HG03558 (cell line): ENCODE results near the gene SH3RF3.

ENCODE experiments used
- ATAC-seq: cut with Tn5 transposase; IDR thresholded peaks from one replicate; pipeline ENCODE4 v1.9.1; 2021; ENCODE audit warnings: moderate number of reproducible peaks; ENCODE audit not compliant: unreplicated experiment; ENCODE audit errors: extremely low read depth

Gene SH3RF3

DNA sequence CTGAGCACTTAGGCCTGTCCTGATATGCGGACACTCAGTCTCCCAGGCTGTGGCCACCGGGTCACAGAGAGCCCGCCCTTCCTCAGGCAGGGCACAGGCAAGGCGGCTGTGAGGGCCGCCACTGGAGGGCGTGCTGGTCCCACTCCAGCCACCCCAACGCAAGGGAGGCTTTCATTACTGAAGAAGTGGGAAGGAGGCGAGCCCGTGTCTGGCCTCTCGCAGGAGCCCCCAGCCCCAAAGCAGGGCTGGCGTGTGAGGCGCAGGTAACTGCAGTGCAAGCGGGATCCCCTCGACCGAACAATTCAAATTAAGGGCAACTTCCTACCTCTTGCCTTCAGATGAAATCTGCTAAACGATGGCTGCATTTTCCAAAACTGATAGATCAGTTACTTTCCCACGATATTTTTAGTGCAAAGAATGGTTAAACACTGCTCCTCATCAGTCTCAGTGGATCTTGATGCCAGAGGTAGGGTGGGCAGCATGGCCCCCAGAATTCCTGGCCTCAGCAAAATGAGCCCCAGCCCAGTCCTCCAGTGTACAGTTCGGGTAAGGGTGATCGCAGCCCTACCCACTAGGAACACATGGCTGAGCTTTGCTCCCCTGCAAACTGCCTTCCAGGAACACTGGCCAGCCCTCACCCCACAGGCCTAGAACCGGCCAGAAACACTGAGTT is 387.6 kb downstream of the SH3RF3 start:
- no peak for ATAC-seq

DNA sequence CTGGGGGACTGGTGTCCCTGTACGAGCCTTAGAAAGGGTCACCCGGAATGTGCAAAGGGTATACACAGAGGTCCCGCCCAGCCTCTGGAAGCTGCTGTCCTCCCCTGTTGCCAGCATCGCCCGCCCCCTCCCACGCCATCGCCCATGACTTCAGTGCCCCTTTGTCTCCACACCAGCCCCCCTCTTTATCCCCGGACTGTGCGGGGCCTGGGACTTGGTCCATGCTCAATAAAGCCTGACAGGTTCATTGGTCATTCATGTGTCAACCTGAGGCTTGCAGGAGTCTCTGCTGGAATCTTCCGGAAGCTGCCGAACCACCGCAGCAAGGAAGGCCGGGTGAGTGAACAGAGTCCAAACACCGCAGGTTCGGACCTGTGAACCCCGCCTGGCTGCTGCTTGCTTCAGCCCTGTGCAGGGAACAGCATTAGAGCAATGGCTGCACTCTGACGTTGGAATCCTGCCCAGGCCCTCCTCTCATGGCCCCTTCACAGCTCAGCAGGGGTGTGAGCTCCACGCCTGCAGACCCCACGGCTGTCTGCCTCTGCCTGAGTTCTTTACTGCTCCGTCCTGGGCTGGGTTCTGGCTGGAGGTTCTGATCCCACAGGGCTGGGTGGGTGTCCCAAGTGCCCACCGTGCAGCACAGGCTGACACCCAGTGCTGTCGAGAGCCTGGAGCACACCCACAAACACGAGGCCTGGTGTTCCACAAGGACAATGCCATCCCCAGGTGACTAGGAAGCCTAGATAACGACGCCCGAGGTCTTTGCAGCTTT is 388.3 kb downstream of the SH3RF3 start:
- no peak for ATAC-seq

DNA sequence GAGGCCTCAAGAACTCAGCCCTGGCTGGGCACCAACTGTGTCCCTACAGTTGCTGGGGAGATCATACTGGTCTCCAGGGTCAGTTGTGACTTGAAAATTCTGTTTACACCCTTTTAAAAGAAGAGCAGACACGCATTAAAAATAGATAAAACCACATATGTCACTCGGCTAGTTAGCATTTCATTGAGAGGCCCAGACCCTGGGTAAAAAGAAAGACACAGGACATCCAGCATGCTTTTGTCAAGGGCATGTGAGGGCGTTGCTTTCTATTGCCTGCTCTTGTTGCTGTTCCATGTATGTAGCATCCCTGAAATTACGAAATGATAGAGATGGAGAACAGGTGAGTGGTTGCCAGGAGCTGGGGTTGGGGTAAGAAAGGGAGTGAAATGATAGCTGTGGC is 390.5 kb downstream of the SH3RF3 start:
- no peak for ATAC-seq

DNA sequence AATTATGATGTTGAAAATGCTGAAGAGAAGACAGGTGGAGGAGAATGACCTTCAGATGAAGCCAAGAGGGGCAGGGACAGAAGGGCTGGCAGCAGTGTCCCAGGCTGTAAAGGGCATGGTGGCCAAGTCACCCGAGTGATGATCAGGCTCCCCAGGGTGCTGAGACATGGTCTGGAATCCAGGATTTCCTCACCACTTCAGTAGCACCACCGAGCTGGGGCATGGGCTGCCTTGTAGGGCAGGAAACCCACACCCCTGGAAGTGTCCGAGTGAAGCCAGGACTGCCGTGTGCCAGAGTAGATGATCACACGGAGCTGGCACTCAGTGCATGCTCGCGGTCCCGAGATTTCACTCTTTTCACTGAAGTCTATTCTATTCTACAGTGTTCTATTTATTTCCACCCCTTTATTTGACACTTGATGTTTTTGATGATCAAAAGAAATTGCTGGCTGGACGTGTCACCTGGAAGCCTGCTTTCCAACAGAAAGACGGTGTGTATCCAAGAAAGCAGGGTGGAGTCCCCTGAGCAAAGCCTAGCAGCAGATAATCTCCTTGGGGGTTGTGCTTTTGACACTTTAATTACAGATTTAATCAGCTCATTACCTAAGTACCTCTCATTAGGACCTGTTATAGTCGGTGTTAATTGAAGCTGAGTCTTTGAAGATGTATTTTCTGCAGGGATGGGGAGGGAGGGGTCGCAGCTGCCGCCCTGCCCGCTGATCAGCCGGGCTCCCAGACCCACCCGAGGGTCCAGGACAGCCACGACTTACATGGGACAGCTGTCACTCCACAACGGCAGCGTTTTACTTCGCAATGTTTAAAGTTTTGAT is 392.4 kb downstream of the SH3RF3 start:
- no peak for ATAC-seq

DNA sequence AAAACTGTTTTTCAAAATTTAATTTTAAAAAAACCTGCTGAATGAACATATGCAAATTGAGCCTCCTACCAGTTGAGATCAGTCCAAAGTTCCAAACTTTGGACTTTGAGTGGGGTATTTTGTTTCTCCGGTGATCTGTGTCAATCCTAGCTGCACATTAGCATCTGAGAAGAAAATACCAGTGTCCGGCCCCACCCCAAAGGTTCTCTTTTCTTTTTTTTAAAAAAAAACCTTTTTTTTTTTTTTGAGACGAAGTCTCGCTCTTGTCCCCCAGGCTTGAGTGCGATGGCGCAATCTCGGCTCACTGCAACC is 393.0 kb downstream of the SH3RF3 start:
- no peak for ATAC-seq

DNA sequence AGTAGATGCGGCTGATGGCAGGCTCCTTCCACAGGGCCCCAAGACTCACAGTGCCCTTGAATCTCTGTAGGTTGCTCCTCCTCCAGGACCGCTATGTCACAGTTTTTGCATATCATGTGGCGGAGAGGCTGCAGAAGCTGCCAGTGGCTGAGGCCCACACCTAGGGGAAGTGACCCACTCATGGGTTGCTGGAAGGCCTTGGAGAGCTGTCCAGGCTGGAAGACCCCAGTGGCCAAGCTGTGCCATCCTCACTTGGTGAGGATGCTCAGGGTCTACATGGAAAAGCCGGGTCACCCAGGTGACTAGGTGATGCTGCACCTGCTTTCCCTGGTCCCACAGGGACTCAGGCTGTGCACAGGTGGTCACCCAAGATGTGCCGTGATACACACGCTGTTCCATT is 394.1 kb downstream of the SH3RF3 start:
- no peak for ATAC-seq

DNA sequence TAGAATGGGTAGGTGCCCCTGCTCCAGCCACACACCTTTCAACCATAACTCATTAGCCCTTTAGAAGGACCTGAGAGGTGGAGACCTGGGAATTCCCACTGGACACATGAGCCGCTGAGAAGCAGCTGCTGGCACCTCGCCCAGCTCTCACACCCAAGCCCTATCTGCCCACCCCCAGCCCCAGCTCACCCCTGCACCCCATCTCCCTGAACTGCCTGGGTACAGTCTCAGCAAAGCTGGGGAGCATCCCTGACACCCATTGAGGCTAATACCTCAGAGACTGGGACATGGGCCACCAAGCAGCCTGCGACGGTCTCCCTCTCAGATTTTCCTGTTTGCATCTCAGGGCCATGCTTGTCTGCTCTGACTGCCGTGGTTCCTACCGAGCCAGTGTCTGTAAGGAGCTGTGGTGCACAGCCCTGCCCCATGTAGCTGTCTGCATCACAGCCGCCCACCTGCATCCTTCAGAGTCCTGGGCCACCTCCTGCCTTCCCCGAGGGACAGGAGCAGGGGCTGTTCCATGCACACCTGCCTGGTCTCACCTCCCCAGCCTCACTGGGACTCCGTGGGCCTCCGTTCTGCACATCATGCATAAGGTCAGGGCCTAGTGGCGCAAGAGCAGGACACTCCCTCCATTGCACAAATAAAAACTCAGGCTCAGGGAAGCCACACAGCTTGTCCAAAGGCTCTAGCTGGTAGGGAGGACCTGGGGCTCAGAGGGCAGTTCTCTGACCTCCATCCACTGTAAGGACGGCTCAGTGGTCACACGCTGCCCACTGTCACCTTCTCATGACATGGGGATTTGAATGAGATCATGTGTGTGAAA is 394.7 kb downstream of the SH3RF3 start:
- no peak for ATAC-seq

DNA sequence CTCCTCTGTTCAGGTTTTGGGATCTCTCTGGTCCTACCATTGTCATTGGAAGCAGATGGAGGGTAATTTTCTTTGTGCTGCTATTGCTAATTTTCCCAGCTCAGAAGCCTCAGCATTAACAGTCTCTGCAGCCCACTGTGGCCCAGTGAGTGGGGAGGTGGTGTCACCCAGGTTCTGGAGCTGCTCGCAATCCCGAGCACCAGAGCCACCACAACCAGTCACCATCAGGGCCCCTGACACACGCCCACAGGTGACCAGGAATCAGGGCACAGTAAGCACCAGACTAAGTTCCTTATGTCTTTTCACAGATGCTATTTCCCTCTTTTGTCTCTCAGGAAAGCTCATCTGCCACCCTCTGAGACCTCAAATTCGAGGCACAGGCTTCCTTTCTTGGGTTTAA is 396.8 kb downstream of the SH3RF3 start:
- ATAC-seq, result no peak

DNA sequence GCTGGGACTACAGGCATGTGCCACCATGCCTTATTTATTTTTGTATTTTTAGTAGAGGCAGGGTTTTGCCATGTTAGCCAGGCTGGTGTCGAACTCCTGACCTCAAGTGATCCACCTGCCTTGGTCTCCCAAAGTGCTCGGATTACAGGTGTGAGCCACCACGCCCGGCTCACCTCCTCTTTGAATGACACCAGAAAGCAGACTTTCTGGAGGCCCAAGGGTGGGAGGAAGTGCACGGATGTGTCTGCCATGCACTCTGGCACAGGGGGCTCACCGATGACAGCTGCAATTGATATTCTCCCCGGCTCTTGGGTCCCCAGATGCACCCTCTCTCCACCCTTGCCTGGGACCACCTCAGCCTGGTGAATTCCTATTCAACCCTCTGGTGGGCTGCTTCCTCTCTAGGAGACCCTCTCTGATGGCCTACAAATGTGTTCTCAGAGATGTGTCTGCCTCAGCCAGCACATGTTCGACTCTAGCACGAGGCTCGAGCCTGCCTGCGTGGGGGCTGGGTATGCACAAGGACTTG is 397.5 kb downstream of the SH3RF3 start:
- no peak for ATAC-seq

DNA sequence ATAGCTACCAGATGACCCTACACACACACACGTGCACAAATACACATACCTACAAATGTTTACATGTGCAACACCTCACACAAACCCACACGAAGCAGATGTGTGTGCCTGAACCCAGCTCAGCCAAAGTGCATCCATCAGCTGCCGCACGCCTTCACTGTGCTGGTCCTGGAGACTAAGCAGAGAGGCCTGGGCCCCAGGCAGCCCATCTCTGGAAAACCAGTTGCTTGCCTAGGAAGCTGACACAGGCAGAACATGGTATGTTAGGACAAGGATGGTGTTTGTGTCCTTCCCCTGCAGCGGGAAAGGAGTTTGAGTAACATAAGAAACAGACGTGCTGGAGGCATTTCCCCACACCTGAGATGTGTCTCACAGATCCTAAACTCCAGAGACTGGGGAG is 398.1 kb downstream of the SH3RF3 start:
- ATAC-seq, result no peak

DNA sequence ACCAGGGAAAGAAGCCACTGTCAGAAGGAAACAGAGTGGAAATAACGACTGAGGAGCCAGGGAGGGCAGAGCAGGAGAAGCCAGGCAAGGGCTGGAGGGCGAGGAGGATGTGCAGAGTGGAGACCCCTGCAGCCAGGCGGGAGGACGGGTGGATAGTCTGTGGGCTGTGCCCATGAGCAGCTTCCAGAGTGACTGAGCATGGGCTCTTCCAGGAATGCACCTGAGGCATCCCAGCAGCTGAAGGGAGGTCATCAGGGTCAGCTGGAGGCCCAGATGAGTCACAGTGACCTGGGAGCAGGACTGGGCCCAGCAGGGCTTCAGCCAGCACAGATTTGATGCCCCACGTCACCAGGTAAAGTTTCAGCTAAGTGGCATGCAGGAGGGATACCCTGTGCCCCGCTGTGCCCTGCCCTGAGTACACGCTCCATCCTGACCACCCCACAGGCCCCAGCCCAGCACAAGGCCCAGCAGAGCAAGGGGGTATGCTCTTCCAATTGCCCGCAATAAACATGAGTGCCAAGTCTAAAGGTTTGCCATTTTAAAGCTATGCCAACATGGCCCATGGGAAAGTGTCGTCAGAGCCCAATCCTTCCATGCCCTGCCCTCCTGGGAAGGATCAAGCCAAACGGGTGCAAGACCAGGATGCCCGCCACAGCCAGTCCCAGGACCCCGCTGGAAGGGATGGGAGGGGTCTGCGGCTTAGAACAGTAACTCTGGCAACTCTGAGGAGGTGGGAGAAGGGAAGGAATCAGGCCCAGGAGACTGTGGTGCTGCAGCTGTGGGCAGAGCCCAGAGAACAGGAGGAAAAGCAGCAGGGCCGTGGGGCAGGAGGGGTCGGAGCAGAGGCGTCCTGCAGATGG is 399.1 kb downstream of the SH3RF3 start:
- ATAC-seq, result no peak

DNA sequence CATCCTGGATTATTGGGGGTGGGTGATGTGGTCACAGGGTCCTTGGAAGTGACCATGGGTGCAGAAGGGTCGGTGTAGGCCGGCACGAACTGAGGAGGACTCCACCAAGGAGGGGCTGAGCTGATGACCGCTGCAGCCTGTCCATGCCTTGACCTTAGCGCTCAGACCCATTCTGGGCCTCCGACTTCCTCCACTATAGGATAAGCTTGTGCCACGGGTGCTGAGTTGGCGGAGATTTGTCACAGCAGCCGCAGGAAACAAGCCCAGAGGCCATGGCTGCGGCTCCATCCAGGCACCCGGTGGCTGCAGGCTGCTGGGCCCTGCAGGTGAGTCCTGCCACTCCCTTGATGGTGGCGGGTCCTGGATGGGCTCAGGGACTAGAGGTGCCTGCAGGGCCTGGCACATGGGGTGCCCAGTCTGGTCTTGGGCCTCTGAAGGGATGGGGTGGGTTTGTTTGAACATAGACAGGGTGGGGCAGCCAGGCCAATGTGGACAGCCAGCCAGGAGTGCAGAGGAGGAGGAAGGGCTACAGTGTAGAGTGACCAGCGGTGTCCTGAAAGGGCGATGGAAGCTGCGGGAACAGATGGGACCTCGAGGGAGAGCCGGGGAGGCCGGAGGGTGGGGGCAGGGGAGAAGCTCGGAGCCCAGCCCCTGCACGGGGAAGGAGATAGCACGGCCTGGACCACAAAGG is 400.0 kb downstream of the SH3RF3 start:
- no peak for ATAC-seq

DNA sequence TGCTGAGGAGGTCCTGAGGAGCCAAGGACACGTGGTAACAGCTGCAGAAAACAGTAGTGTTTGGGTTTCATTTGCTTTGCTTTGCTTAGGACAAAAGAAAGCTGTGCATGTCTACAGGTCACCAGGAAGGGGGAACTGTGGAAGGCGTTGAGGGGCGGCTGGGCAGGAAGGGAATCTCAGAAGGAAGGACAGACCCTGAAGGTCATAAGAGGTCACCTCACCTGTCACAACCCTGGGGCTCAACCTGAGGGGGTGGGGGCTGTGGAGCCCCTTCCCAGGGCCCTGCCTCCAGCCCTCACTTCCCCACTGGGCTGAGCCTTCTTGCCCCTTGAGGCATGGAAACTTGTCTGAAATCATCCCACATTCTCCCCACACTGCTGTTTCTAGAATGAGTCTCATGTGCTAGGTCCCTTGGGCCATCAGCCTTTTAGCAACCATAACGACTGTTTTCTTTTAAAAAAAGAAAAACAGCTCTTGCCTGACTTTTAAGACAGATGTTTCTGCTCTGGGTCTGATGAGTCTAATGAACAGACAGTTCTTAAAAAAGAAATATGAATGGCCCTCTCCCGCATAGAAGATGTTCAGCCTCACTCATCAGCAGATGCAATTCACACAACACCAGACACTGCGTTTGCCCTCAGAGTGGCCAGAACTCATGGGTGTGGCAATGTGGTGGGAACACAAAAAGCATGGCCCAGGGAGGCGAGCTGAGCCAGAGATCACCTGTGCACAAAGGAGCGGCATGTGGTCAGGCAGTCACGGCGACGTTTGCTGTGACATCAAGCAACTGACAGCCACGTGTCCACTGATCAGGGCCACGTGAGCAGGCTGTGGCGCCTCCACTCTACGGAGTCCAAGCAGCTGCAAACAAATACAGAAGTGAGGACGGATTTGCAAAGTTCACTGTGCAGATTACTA is 400.8 kb downstream of the SH3RF3 start:
- ATAC-seq, result no peak

DNA sequence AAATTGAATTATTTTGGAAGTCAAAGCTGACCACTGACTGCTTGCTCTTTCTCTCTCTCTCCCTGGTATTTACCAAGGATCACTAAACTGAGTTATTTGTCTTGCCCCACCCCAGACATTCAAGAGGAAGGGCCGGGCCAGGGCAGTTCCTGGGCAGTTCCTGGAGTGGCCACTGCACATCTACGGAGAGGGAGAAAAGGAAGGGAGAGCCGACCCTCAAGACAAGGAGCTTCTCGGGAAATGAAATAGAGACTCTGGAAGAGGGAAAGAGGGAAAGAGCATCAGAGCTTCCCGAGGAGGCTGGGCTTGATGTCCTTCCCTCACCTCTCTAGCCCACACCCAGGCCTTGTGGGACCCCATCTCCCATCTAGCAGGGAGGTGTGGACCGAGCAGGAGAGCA is 401.7 kb downstream of the SH3RF3 start:
- ATAC-seq, result no peak

DNA sequence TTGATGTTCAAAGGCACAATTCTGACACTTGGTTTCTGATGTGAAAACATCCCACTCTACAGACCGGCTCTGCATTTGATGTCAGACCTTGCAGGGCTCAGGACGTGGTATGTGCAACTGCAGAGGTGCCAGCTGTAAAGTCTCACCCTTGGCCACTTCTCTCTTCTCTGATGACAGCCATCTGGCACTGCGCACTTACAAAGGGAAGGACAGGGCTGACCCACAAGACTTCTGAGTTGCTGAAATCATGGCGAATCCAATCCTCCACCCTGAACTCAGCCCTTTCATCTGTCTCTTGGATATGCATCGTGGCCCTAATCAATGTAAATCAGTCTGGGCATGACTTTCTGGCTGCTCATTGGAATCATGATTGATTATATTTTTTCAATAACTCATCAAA is 402.2 kb downstream of the SH3RF3 start:
- ATAC-seq, result no peak

DNA sequence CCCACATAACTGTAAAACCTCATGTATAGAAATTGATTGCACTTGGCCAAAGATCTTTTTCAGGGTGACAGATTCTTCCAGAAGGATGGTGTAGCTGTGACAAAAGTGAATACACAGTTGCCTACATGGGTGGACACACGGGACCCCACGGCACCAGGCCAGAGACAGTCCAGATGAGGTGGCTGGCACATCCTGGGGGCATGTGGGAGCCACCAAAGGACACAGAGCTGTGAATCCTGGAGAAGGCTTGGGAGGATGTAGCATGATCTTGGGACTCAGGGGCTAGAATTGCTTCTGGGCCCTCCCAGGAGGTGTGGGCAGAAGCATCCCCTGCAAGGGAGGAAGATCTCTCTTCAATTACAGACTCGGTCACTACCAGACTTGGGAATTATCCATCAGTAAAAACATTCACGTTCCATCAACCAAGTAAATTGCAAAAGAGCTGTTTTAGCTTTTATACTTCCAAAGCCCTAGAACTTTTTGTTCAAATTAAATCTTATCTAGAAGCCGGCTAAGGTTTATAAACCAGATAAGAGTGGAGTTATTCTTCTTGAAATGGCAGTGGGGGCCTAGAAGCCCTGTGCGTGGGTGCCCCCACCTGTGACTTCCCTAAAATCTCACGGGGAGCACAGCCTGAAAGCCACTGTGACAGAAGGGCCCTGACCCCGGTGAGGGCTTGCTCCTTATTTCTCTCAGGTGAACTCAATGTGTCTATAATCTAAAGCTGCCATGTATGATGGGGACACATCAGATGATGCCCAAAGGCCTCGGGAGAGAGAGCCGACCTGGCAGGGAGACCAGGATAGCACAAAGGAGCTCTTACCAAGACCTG is 403.1 kb downstream of the SH3RF3 start:
- ATAC-seq, result no peak

DNA sequence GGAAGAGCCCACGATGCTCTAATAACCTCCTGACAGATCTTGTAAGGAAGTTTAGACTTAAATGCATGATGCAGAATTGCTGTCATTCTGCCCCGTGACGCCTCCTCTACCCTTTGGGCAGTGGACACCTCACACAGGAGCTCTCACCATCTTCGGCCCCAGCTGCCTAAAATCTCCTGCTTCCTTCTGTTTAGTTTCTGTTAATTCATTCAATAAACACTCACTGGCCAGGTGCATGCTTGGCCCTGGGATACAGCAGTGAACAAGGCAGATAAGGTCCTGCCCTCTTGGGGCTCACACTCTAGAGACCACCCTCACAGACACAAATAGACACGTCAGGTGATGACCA is 403.7 kb downstream of the SH3RF3 start:
- ATAC-seq, result no peak
